Neural crest cell (in vitro differentiated cells): ENCODE results near the gene KLF6. TPM values are rescaled to one million over a fixed set of nuclear protein-coding genes. Genes with fewer than 3 reads are reported as not detected.

Experiments
- DNase-seq: peaks from one replicate; pipeline ENCODE4 v3.0.0; 2021; ENCODE audit warnings: low read depth, mixed read lengths, low spot score
- H3K27ac Mint-ChIP-seq: one replicate; pipeline ENCODE4 v1.8.0; 2021; ENCODE audit warnings: mild to moderate bottlenecking, mixed read lengths; ENCODE audit not compliant: unreplicated experiment
- H3K27me3 Mint-ChIP-seq: 2 replicates; pipeline ENCODE4 v1.8.0; 2021; ENCODE audit warnings: low read depth, mild to moderate bottlenecking, mixed read lengths
- H3K36me3 Mint-ChIP-seq: 2 replicates; pipeline ENCODE4 v1.8.0; 2021; ENCODE audit warnings: low read depth, mild to moderate bottlenecking, mixed read lengths
- H3K4me1 Mint-ChIP-seq: 2 replicates; pipeline ENCODE4 v1.8.0; 2021; ENCODE audit warnings: mixed read lengths
- H3K4me3 Mint-ChIP-seq: one replicate; pipeline ENCODE4 v1.8.0; 2021; ENCODE audit warnings: mild to moderate bottlenecking, mixed read lengths
- H3K9me3 Mint-ChIP-seq: 2 replicates; pipeline ENCODE4 v1.8.0; 2021; ENCODE audit warnings: mixed read lengths
- total RNA-seq: library from RNA; stranded (reverse); gene quantifications from 2 replicates; pipeline ENCODE4 v1.2.1, GENCODE V29; 2021
- TF ChIP-seq, protein P1 (sequence below): fragments of 200-600 bp; sonication (generic); conservative IDR thresholded peaks from 2 replicates; pipeline ENCODE4 v1.5.0; 2021; ENCODE audit warnings: antibody characterized with exemption, mild to moderate bottlenecking

The KLF6 gene
- total RNA-seq, 1 donor from 2014 or later, result 38.6 TPM

DNA sequence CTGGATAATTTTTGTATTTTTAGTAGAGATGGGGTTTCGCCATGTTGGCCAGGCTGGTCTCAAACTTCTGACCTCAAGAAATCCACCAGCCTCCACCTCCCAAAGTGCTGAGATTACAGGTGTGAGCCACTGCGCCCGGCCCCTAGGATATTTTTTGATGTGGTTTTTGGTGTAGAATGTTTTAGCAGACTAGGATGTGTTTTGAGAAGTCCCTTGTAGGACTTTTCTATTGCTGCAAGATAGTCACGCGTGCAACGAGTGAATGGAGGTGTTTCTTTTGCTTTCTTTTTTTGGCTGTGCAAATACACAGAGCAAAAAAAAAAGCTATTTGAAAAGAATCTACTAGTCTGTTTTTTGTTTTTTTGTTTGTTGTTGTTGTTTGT is 29.8 kb upstream of the KLF6 start:
- no peaks in the 10 kb centered on the region for H3K4me1 Mint-ChIP-seq
- H3K36me3 Mint-ChIP-seq, result no peaks in the 10 kb centered on the region

DNA sequence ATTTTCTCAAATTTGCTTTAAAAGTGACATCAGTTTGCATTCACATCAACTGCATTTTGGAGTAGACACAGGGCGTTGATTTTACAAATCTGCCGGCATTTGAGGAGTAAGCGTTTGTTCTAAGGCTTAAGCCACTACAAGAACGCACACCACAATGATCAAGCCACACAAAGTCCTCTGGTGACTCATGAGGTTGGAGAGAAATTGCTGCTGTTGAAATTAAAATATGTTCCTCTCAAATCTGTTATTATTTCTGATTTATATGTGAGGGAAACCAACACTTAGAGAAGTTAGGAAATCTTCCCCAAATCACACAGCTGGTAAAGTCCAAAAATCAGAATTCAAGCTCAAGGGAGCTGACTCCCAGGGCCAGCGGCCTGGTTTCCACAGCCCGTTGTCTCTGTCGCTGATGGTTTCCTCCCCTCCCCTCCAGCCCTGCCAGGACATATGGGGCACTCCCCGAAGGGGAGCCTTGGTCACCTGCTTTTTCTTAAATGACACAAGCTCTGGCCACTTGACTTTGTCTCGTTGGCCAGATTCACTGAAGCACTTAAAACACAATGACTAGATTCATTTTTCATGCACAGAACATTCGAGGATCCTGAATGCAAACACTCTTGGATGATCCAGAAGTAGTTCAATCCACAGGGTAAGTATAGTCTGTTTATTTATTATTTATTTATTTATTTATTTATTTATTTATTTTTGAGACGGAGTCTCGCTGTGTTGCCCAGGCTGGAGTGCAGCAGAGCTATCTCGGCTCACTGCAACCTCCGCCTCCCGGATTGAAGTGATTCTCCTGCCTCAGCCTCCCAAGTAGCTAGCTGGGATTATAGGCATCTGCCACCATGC is 29.2 kb upstream of the KLF6 start:
- H3K36me3 Mint-ChIP-seq, result no peaks in the 10 kb centered on the region
- H3K27ac Mint-ChIP-seq, result no peak overlapping the region
- TF ChIP-seq, protein P1, sequence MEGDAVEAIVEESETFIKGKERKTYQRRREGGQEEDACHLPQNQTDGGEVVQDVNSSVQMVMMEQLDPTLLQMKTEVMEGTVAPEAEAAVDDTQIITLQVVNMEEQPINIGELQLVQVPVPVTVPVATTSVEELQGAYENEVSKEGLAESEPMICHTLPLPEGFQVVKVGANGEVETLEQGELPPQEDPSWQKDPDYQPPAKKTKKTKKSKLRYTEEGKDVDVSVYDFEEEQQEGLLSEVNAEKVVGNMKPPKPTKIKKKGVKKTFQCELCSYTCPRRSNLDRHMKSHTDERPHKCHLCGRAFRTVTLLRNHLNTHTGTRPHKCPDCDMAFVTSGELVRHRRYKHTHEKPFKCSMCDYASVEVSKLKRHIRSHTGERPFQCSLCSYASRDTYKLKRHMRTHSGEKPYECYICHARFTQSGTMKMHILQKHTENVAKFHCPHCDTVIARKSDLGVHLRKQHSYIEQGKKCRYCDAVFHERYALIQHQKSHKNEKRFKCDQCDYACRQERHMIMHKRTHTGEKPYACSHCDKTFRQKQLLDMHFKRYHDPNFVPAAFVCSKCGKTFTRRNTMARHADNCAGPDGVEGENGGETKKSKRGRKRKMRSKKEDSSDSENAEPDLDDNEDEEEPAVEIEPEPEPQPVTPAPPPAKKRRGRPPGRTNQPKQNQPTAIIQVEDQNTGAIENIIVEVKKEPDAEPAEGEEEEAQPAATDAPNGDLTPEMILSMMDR, result no peak
- H3K27me3 Mint-ChIP-seq, result no peaks in the 10 kb centered on the region
- no peak overlapping the region for H3K4me3 Mint-ChIP-seq
- DNase-seq, result no peak
- H3K4me1 Mint-ChIP-seq, result no peaks in the 10 kb centered on the region
- no peaks in the 10 kb centered on the region for H3K9me3 Mint-ChIP-seq

More for the DNA sequence above, 29.8 kb upstream of the KLF6 start:
- no peaks in the 10 kb centered on the region for H3K27me3 Mint-ChIP-seq
- TF ChIP-seq, protein P1, result no peak
- H3K4me3 Mint-ChIP-seq, result no peak overlapping the region
- H3K27ac Mint-ChIP-seq, result no peak overlapping the region
- no peak for DNase-seq
- no peaks in the 10 kb centered on the region for H3K9me3 Mint-ChIP-seq

DNA sequence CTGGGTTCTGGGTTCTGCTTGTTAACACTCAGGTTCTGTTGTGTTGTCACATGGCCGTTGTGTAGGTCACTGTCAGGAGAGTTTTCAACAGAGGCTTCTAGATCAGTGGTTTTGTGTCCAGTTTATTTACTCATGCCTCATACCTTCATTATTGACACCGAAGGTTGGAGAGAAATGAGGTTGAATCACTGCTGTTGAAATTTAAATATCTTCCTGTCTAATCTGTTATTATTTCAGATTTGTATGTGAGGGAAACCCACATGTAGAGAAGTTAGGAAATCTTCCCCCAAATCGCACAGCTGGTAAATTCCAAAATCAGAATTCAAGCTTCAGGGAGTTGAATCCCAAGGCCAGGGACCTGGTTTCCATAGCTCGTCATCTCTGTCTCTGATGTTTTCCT is 28.3 kb upstream of the KLF6 start:
- Mint-ChIP-seq H3K4me1 (peaks cover 9% of the 10 kb centered on the region), H3K27me3 (no peaks in the 10 kb centered on the region), H3K36me3 (no peaks in the 10 kb centered on the region), H3K9me3 (no peaks in the 10 kb centered on the region), H3K4me3 (no peak overlapping the region), H3K27ac (no peak overlapping the region)
- no peak for DNase-seq
- TF ChIP-seq, protein P1, result no peak

DNA sequence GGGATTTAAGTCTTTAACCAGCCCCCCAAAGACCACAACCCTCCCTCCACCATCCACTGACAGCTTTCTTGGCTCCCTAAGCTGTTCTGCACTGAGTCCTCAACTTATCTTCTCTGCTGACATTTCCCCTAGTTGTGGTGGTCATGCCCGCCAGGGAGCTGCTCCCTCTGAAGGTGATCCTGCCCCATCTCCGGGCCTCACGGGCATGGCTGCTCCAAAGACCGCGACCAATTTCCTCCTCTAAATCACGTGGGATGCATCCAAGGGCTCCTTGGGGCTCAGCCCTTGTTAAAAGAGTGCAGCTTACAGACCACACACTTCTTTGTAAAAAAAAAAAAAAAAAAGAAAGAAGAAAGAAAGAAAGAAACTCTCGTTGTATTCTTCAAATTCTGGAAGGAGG is 27.1 kb upstream of the KLF6 start:
- H3K27me3 Mint-ChIP-seq, result no peaks in the 10 kb centered on the region
- no peak for DNase-seq
- TF ChIP-seq, protein P1, result no peak
- H3K4me3 Mint-ChIP-seq, result no peak overlapping the region
- H3K9me3 Mint-ChIP-seq, result no peaks in the 10 kb centered on the region
- no peak overlapping the region for H3K27ac Mint-ChIP-seq
- no peaks in the 10 kb centered on the region for H3K36me3 Mint-ChIP-seq
- H3K4me1 Mint-ChIP-seq, result peaks cover 19% of the 10 kb centered on the region

DNA sequence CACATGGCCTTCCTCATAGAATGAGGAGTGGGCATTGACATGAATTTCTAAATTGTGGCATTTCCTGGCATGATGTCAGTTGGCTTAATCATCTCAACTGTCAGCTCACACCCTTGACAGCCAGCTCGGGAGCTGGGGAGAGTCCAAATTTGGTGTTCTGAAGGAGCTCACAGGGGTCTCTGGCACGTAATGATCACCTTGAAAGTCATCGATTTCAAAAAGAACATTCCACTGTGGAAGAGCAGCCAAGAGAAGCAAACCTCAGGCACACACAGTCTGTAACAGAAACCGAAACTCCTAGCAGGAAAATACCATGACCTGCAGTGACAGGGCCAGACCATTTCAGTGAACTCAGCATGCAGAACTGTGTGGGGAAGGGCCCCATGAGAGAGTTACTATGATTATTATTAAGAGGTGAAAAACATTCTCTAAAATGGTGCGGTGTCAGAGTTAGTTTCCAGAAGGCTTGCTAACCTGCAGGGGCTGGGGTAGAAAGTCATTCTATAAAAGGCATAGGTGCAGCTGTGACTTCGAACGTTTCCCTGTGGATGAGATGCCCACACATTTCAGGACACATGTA is 26.4 kb upstream of the KLF6 start:
- H3K27ac Mint-ChIP-seq, result no peak overlapping the region
- no peak for DNase-seq
- no peaks in the 10 kb centered on the region for H3K27me3 Mint-ChIP-seq
- TF ChIP-seq, protein P1, result no peak
- H3K4me3 Mint-ChIP-seq, result no peak overlapping the region
- H3K4me1 Mint-ChIP-seq, result peaks cover 21% of the 10 kb centered on the region
- no peaks in the 10 kb centered on the region for H3K36me3 Mint-ChIP-seq
- no peaks in the 10 kb centered on the region for H3K9me3 Mint-ChIP-seq
